ENCODE data around the gene LY86.

Gene LY86

GRCh38 chr6:6569096-6569810 lies 19.3 kb upstream of the LY86 start:
- FAIRE-seq (no peak), DNase-seq (ENCODE audit: insufficient read length, low spot score) (no peak)
- no peak for TF ChIP-seq POLR2AphosphoS5 (IDR thresholded peaks at IDR 0.05; ENCODE audit: low read depth, low read length)
- no peak for TF ChIP-seq TAF1 (IDR thresholded peaks at IDR 0.05; ENCODE audit: low read depth, low read length)
- no peak for TF ChIP-seq POU2F2 (IDR thresholded peaks at IDR 0.05; ENCODE audit: low read depth, low read length)
- no peak for TF ChIP-seq SPI1 (IDR thresholded peaks at IDR 0.05; ENCODE audit: low read depth, low read length)
- no peak for TF ChIP-seq POLR2A (IDR thresholded peaks at IDR 0.05; ENCODE audit: low read depth, low read length)
- TF ChIP-seq PAX5 (IDR thresholded peaks at IDR 0.05; ENCODE audit: insufficient read depth, low read length, severe bottlenecking): no peak

- no peak for TF ChIP-seq PAX5 (IDR thresholded peaks at IDR 0.05; ENCODE audit: insufficient read depth, low read length, severe bottlenecking)
- FAIRE-seq (no peak), DNase-seq (ENCODE audit: insufficient read length, low spot score) (no peak)
Observed at GRCh38 chr6:6569811-6570164, 18.7 kb upstream of the LY86 start.

- FAIRE-seq (no peak), DNase-seq (ENCODE audit: insufficient read length, low spot score) (no peak)
- TF ChIP-seq TAF1 (IDR thresholded peaks at IDR 0.05; ENCODE audit: low read depth, low read length): no peak
- no peak for TF ChIP-seq POLR2A (IDR thresholded peaks at IDR 0.05; ENCODE audit: low read depth, low read length)
- TF ChIP-seq SPI1 (IDR thresholded peaks at IDR 0.05; ENCODE audit: low read depth, low read length): no peak
- TF ChIP-seq POLR2AphosphoS5 (IDR thresholded peaks at IDR 0.05; ENCODE audit: low read depth, low read length): no peak
- TF ChIP-seq POU2F2 (IDR thresholded peaks at IDR 0.05; ENCODE audit: low read depth, low read length): no peak
- TF ChIP-seq PAX5 (IDR thresholded peaks at IDR 0.05; ENCODE audit: insufficient read depth, low read length, severe bottlenecking): no peak
Observed at GRCh38 chr6:6570929-6571671, 17.4 kb upstream of the LY86 start.

- TF ChIP-seq POLR2A (IDR thresholded peaks at IDR 0.05; ENCODE audit: low read depth, low read length): no peak
- no peak for TF ChIP-seq SPI1 (IDR thresholded peaks at IDR 0.05; ENCODE audit: low read depth, low read length)
- no peak for TF ChIP-seq TAF1 (IDR thresholded peaks at IDR 0.05; ENCODE audit: low read depth, low read length)
- no peak for TF ChIP-seq POLR2AphosphoS5 (IDR thresholded peaks at IDR 0.05; ENCODE audit: low read depth, low read length)
- no peak for TF ChIP-seq PAX5 (IDR thresholded peaks at IDR 0.05; ENCODE audit: insufficient read depth, low read length, severe bottlenecking)
- no peak for TF ChIP-seq POU2F2 (IDR thresholded peaks at IDR 0.05; ENCODE audit: low read depth, low read length)
- FAIRE-seq: peak; percentile 76
- DNase-seq (ENCODE audit: insufficient read length, low spot score): no peak
Observed at GRCh38 chr6:6575143-6575542, 13.4 kb upstream of the LY86 start.

GRCh38 chr6:6577735-6578134 lies 10.8 kb upstream of the LY86 start:
- FAIRE-seq: no peak
- TF ChIP-seq POLR2AphosphoS5 (IDR thresholded peaks at IDR 0.05; ENCODE audit: low read depth, low read length): no peak
- no peak for TF ChIP-seq PAX5 (IDR thresholded peaks at IDR 0.05; ENCODE audit: insufficient read depth, low read length, severe bottlenecking)

GRCh38 chr6:6579281-6579680 lies 9.2 kb upstream of the LY86 start:
- FAIRE-seq (no peak), DNase-seq (ENCODE audit: insufficient read length, low spot score) (no peak)
- TF ChIP-seq SPI1 (IDR thresholded peaks at IDR 0.05; ENCODE audit: low read depth, low read length) (no peak), POLR2AphosphoS5 (IDR thresholded peaks at IDR 0.05; ENCODE audit: low read depth, low read length) (no peak), POLR2A (IDR thresholded peaks at IDR 0.05; ENCODE audit: low read depth, low read length) (no peak), PAX5 (IDR thresholded peaks at IDR 0.05; ENCODE audit: insufficient read depth, low read length, severe bottlenecking) (no peak), POU2F2 (IDR thresholded peaks at IDR 0.05; ENCODE audit: low read depth, low read length) (no peak), TAF1 (IDR thresholded peaks at IDR 0.05; ENCODE audit: low read depth, low read length) (no peak)

More at GRCh38 chr6:6577735-6578134, 10.8 kb upstream of the LY86 start:
- DNase-seq (ENCODE audit: insufficient read length, low spot score): no peak

- FAIRE-seq: no peak
- DNase-seq (ENCODE audit: insufficient read length, low spot score): no peak
- TF ChIP-seq SPI1 (IDR thresholded peaks at IDR 0.05; ENCODE audit: low read depth, low read length) (no peak), POLR2AphosphoS5 (IDR thresholded peaks at IDR 0.05; ENCODE audit: low read depth, low read length) (no peak), POU2F2 (IDR thresholded peaks at IDR 0.05; ENCODE audit: low read depth, low read length) (no peak), POLR2A (IDR thresholded peaks at IDR 0.05; ENCODE audit: low read depth, low read length) (no peak), TAF1 (IDR thresholded peaks at IDR 0.05; ENCODE audit: low read depth, low read length) (no peak), PAX5 (IDR thresholded peaks at IDR 0.05; ENCODE audit: insufficient read depth, low read length, severe bottlenecking) (no peak)
Observed at GRCh38 chr6:6580225-6580856, 8.2 kb upstream of the LY86 start.

- FAIRE-seq: no peak
- no peak for TF ChIP-seq POLR2AphosphoS5 (IDR thresholded peaks at IDR 0.05; ENCODE audit: low read depth, low read length)
- no peak for TF ChIP-seq POLR2A (IDR thresholded peaks at IDR 0.05; ENCODE audit: low read depth, low read length)
- TF ChIP-seq PAX5 (IDR thresholded peaks at IDR 0.05; ENCODE audit: insufficient read depth, low read length, severe bottlenecking): no peak
- TF ChIP-seq SPI1 (IDR thresholded peaks at IDR 0.05; ENCODE audit: low read depth, low read length): no peak
- no peak for DNase-seq (ENCODE audit: insufficient read length, low spot score)
Observed at GRCh38 chr6:6581054-6581453, 7.5 kb upstream of the LY86 start.

- TF ChIP-seq TAF1 (IDR thresholded peaks at IDR 0.05; ENCODE audit: low read depth, low read length) (no peak), PAX5 (IDR thresholded peaks at IDR 0.05; ENCODE audit: insufficient read depth, low read length, severe bottlenecking) (no peak), POLR2A (IDR thresholded peaks at IDR 0.05; ENCODE audit: low read depth, low read length) (no peak), SPI1 (IDR thresholded peaks at IDR 0.05; ENCODE audit: low read depth, low read length) (no peak), POU2F2 (IDR thresholded peaks at IDR 0.05; ENCODE audit: low read depth, low read length) (no peak), POLR2AphosphoS5 (IDR thresholded peaks at IDR 0.05; ENCODE audit: low read depth, low read length) (no peak)
- no peak for FAIRE-seq
- no peak for DNase-seq (ENCODE audit: insufficient read length, low spot score)
Observed at GRCh38 chr6:6582131-6582530, 6.4 kb upstream of the LY86 start.
